ENCODE results near the gene ACACA.

Gene ACACA

DNA sequence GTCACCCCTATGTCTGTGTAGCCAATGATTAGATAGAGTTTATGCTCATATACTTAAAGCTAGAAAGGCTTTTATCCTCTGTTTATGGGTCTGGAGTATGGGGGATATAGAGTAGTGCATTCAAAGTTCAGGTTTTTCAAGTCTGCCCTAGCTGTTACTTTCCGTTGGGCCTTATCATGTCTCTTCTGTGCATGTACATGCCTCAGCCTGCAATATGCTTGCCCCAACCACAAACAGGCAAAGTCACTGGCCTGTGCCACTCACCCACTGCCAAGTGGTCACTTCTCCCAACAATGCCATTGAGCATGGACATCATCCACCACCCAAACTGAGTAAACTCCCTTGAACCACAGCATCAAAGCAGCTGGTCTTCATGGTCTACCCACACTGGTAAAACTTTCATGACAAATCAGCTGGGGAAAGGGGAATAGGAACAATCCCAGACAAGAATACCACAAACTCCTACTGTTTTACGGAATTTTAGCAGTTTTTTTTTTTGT, 101.2 kb downstream of the ACACA start:
- TF ChIP-seq, protein P1, sequence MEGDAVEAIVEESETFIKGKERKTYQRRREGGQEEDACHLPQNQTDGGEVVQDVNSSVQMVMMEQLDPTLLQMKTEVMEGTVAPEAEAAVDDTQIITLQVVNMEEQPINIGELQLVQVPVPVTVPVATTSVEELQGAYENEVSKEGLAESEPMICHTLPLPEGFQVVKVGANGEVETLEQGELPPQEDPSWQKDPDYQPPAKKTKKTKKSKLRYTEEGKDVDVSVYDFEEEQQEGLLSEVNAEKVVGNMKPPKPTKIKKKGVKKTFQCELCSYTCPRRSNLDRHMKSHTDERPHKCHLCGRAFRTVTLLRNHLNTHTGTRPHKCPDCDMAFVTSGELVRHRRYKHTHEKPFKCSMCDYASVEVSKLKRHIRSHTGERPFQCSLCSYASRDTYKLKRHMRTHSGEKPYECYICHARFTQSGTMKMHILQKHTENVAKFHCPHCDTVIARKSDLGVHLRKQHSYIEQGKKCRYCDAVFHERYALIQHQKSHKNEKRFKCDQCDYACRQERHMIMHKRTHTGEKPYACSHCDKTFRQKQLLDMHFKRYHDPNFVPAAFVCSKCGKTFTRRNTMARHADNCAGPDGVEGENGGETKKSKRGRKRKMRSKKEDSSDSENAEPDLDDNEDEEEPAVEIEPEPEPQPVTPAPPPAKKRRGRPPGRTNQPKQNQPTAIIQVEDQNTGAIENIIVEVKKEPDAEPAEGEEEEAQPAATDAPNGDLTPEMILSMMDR (IDR thresholded peaks at IDR 0.05; ENCODE audit: insufficient read depth, low read depth, low read length, missing control alignments) = no peak
- H3K4me3 ChIP-seq (ENCODE audit: low read length) = no peak overlapping the region
- DNase-seq (ENCODE audit: low read depth) = peak; percentile 87

DNA sequence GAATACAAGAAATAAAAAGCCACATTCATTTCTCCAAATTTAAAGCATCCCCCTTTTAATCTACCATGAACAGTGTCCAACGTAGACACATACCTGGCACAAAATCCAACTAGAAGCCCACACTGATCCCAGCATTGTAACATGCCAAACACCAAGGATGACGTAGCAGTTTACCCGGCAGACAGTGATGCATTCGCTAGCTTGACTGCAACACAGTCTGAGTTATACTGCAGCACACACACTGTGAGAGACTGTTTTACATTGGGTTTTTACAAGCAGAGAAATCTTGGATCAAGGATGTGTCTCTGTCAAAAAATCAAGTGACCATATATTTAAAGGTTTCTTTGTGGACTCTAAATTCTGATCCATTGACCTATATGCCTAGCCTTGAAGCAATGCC, 105.3 kb downstream of the ACACA start:
- TF ChIP-seq, protein P1 (IDR thresholded peaks at IDR 0.05; ENCODE audit: insufficient read depth, low read depth, low read length, missing control alignments) = no peak
- peak; percentile 65 for DNase-seq (ENCODE audit: low read depth)
- no peak overlapping the region for H3K4me3 ChIP-seq (ENCODE audit: low read length)

DNA sequence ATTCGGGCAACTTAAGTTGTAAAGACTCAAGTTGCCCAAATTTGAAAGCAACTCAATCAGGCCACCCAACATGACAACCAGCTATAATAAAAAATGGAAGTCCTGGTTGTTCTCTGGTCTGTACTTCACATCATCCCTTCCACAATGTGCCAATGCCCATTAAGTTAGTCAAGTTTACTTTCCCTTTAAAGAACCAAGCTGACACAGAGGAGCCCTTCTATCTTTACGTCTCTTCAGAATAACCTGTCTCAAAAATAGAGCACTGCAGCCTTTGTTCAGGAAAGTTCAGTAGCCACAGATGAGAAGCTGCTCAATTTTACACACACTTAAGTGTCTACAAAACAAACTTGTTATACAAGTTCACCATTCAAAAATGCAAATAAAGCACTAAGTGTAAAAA, 106.0 kb downstream of the ACACA start:
- peak; percentile 9 for DNase-seq (ENCODE audit: low read depth)
- H3K4me3 ChIP-seq (ENCODE audit: low read length) = no peak overlapping the region
- TF ChIP-seq, protein P1 (IDR thresholded peaks at IDR 0.05; ENCODE audit: insufficient read depth, low read depth, low read length, missing control alignments) = no peak

DNA sequence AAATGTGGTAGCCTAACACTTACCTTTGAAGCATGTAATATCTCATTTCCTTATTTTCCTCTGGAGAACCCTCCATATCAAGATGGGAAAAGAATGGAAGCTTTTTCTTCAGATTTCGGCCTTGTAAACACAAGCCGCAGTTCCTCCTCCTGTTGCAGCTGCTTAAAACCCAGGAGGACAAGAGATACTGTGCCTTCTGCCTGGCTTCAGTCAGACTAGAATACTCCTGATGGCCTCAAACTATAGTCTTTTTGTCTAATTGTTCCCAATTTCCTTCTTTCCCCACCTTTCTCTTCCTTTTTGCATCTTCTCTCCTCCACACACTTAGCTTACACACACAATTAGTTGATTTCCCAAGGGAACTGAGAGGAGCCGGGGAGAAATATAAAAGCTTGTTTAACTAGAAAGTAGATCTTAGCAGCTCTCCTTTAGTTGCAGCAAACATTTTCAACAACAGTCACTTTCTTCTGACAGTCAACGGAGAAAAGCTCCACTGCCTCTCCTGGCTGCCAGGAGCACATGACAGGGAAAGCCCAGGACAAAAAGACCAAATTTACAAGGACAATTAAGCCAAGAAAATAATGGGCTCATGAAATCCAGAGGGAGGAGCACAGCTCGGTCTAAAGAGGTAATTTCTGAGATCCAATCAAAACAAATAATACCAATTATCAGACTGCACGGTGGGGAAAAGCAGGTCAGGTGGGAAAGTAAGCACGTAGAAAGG, 107.2 kb downstream of the ACACA start:
- TF ChIP-seq, protein P1 (IDR thresholded peaks at IDR 0.05; ENCODE audit: insufficient read depth, low read depth, low read length, missing control alignments) = no peak
- H3K4me3 ChIP-seq (ENCODE audit: low read length) = no peak overlapping the region

DNA sequence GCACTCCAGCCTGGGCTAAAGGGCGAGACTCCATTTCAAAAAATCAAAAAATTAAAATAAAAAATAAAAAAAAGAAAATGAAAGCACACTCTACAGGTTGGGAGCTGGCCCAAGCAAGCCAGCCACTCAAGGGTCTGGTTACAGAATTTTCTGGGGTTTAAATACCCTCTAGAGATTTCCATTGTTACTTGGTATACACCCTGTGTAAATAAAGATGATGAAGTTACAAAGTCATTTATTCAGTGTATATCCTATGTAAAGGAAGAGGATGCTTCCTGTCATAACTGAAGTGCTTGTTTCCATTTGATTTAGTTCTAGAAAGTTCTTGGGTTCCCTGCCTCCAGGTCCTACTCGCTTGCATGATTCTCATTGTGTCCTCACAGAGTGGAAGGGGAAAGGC, 110.7 kb downstream of the ACACA start:
- TF ChIP-seq, protein P1 (IDR thresholded peaks at IDR 0.05; ENCODE audit: insufficient read depth, low read depth, low read length, missing control alignments) = no peak
- H3K4me3 ChIP-seq (ENCODE audit: low read length) = no peak overlapping the region
- DNase-seq (ENCODE audit: low read depth) = no peak

More for the DNA sequence above, 107.2 kb downstream of the ACACA start:
- no peak for DNase-seq (ENCODE audit: low read depth)

DNA sequence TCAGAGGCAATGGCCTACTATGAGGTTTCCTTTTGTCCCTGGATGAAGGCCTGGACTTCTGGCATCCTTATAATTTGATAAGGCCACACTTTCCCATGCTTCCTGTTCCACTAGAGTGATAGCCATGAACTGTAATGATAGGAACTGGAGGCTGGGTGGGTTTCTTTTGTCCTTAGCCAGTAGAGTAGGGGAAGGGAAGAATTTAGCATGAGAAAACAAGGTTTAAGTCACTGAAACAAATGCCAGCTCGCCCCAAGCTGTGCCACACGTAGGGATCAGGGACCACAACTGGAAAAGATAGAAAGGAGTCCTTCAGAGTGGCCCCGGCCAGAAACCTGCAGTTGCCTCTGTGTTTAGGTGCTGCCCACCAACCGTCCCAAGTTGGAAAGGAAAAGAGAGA, 111.7 kb downstream of the ACACA start:
- DNase-seq (ENCODE audit: low read depth) = no peak
- TF ChIP-seq, protein P1 (IDR thresholded peaks at IDR 0.05; ENCODE audit: insufficient read depth, low read depth, low read length, missing control alignments) = no peak
- H3K4me3 ChIP-seq (ENCODE audit: low read length) = no peak overlapping the region

DNA sequence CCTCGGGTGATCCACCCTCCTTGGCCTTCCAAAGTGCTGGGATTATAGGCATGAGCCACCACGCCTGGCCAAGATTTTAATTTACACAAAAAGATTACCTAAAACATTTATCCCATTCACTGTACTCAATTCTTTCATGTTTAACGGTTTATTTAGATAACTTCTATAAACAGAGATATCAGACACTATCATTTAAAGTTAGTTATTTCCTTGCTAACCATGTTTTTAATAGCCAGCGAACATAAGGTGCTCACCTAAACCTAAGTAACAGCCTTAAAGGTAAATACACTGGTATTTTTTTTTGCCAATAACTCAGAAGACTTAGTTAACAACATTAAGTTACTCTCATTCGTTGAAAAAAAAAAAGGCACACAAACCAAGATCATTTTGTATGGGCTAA, 112.9 kb downstream of the ACACA start:
- TF ChIP-seq, protein P1 (IDR thresholded peaks at IDR 0.05; ENCODE audit: insufficient read depth, low read depth, low read length, missing control alignments) = no peak
- no peak for DNase-seq (ENCODE audit: low read depth)
- no peak overlapping the region for H3K4me3 ChIP-seq (ENCODE audit: low read length)

All from epithelial cell of esophagus (primary cell).